T-helper 22 cell (primary cell): ENCODE results near the gene RBM34.
"Not testable (repeated sequence)": the region's sequence is repeated elsewhere in the genome, so short reads cannot be mapped to it uniquely, and the experiment has no call there.

ENCODE experiments used
- DNase-seq: peaks from one replicate; pipeline ENCODE4 v3.0.0-alpha.2; 2020; ENCODE audit warnings: low read depth

RBM34 gene

DNA sequence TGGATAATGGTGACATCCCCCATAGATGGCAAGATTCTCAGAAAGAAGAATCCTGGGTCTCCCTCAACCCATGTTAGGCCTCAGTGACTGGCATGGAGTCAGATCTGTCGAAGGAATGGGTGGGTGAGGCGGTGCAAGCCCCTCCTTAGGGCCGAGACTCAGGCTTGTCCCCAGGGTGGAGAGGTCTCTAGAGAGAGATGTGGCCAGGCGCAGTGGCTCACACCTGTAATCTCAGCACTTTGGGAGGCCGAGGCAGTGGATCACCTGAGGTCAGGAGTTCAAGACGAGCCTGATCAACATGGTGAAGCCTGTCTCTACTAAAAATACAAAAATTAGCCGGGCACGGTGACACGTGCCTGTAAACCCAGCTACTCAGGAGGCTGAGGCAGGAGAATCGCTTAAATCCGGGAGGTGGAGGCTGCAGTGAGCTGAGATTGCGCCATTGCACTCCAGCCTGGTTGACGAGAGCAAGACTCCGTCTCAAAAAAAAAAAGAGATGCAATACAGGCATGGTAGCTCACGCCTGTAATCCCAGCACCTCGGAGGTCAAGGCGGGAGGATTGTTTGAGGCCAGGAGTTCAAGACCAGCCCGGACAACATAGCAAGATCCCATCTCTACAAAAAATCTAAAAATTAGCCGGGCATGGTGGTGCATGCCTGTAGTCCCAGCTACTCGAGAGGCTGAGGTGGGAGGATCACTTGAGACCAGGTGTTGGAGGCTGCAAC lies 69.6 kb downstream of the RBM34 start:
- not testable (repeated sequence) for DNase-seq

DNA sequence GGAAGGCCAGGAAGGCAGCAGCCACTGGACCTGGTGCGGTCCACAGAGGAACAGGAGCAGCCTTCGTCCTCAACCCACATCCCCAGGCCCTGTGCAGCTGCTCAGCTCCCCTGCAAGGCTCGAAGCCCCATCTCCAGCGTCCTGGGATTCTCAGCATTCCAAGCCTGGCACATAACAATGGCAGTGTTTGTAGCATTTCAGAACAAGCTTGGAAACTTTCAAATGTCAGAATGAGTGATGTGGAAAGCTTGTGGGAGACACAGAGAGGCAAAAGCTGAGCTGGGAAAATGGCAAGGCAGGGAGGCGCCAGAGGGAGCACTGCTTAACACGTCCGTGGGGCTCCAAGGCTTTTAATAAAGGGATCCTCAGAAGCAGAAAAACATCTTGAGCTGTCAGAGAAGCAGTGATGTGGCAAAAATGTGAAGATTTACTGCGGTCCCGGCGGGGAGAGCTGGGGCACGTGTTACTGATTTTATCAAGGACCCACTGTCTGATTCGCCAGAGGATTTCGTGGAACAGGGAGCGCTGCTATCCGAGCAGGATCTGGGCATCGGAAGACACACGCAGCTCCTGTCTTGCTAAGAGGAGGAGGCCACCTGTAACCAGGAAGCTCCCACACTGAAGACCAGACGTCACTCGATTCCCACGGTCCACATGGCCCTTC lies 70.5 kb downstream of the RBM34 start:
- no peak for DNase-seq

DNA sequence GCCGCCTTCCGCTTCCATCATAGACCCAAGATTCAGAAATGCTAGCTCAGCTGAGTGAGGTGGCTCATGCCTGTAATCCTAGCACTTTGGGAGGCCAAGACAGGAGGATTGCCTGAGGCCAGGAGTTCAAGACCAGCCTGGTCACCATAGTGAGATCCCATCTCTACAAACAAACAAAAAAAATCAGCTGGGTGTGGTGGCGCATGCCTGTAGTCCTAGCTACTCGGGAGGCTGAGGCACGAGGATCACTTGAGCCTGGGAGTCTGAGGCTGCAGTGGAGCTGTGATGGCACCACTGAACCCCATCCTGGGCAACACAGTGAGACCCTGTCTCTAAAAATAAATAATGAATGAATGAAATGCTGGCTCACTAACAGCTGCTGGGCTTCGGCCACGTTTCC lies 72.1 kb downstream of the RBM34 start:
- DNase-seq: no peak

- DNase-seq: no peak
Measured at GRCh38 chr1:235088430-235088829, 72.6 kb downstream of the RBM34 start.

- DNase-seq: no peak
Measured at GRCh38 chr1:235087906-235088305, 73.1 kb downstream of the RBM34 start.

DNA sequence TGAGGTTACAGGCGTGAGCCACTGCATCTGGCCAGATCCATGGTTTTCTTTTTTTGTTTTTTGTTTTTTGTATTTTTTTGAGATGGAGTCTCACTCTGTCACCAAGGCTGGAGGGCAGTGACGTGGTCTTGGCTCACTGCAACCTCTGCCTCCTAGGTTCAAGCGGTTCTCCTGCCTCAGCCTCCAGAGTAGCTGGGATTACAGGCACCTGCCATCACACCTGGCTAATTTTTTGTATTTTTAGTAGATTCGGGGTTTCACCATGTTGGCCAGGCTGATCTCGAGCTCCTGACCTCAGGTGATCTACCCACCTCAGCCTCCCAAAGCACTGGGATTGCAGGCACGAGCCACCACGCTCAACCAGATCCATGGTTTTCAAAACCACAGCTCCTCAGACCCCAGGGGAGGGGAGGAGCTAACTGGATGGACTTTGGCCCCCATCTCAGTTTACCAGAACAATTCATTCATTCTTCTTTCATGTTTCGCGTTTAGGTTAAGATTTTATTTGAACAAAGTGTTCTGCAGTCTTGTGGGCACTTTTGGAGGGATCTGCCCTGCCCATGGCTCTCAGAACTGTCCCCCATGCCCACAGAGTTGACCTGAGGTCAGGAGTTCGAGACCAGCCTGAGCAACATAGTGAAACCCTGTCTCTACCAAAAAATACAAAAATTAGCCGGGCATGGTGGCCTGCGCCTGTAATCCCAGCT lies 75.5 kb downstream of the RBM34 start:
- not testable (repeated sequence) for DNase-seq
